Panc1 (cell line): ENCODE measurements around the gene CELSR2. TPM values are rescaled to one million over a fixed set of nuclear protein-coding genes. Genes with fewer than 3 reads are reported as not detected.

Experiments
- ATAC-seq: fragments of 200-7000 bp; cut with Tn5 transposase; 2 replicates; pipeline ENCODE4 v1.9.1; 2020; ENCODE audit warnings: mild to moderate bottlenecking, moderate library complexity
- BruUV-seq: library from RNA; stranded (reverse); fragments of 400-500 nt; replicated peaks from 2 replicates; lab custom pipeline; 2021; lab: Mats Ljungman, UMichigan
- CTCF ChIA-PET: fragments of 300-600 bp; sonication (Branson Sonifier 250); formaldehyde crosslinking; loops from one replicate; lab custom pipeline; 2022; ENCODE audit warnings: antibody characterized with exemption; lab: Charles Lee
- POLR2A ChIA-PET: fragments of 300-600 bp; sonication (Branson Sonifier 250); formaldehyde crosslinking; loops from one replicate; lab custom pipeline; 2022; ENCODE audit warnings: antibody characterized with exemption; lab: Charles Lee
- DNase-seq: peaks from one replicate; pipeline ENCODE4 v3.0.0-alpha.2; 2010; ENCODE audit warnings: low read depth, low spot score
- H3K27ac ChIP-seq: 2 replicates; pipeline ENCODE4 v1.5.1; 2011; ENCODE audit warnings: mild to moderate bottlenecking, low read length, inconsistent platforms
- H3K27me3 ChIP-seq: fragments of 200-500 bp; sonication (Bioruptor generic); 2 replicates; pipeline ENCODE4 v1.6.0; 2014; ENCODE audit warnings: low read length, inconsistent platforms; ENCODE audit not compliant: control insufficient read depth, insufficient read depth
- H3K36me3 ChIP-seq: fragments of 200-500 bp; sonication (Bioruptor generic); 2 replicates; pipeline ENCODE4 v1.5.1; 2014; ENCODE audit warnings: inconsistent platforms, mild to moderate bottlenecking, low read length, moderate library complexity; ENCODE audit not compliant: control insufficient read depth, insufficient read depth
- H3K4me1 ChIP-seq: 2 replicates; pipeline ENCODE4 v1.5.1; 2011; ENCODE audit warnings: inconsistent platforms, mild to moderate bottlenecking, low read length, moderate library complexity; ENCODE audit not compliant: control insufficient read depth, insufficient read depth
- H3K4me3 ChIP-seq, 2 experiments: 2 replicates each; pipeline ENCODE4 v1.5.1; 2011 to 2012; ENCODE audit warnings: low read depth in 2 of 2, low read length in 2 of 2, mild to moderate bottlenecking in 2 of 2, inconsistent platforms in 1 of 2, moderate library complexity in 1 of 2
- H3K9me3 ChIP-seq: fragments of 200-500 bp; sonication (Bioruptor generic); 2 replicates; pipeline ENCODE4 v1.5.1; 2014; ENCODE audit warnings: low read depth, mild to moderate bottlenecking, inconsistent platforms, low read length, moderate library complexity; ENCODE audit not compliant: control insufficient read depth, insufficient read depth
- CTCF ChIP-seq: fragments of 450-650 bp; IDR thresholded peaks from 2 replicates; pipeline ENCODE4 v1.5.1; 2017; ENCODE audit warnings: mild to moderate bottlenecking
- POLR2AphosphoS5 ChIP-seq: IDR thresholded peaks from 2 replicates; pipeline ENCODE4 v1.6.1; 2012; ENCODE audit warnings: mild to moderate bottlenecking, low read depth, low read length, moderate library complexity
- REST ChIP-seq, 2 experiments: IDR thresholded peaks; 2 replicates each; pipeline ENCODE4 v1.6.1; 2011 to 2012; ENCODE audit warnings: low read depth in 2 of 2, control low read depth in 1 of 2, low read length in 1 of 2, mild to moderate bottlenecking in 1 of 2, moderate library complexity in 1 of 2; ENCODE audit not compliant: insufficient read depth in 1 of 2
- SIN3A ChIP-seq: IDR thresholded peaks from 2 replicates; pipeline ENCODE4 v1.6.1; 2012; ENCODE audit warnings: low read depth, mild to moderate bottlenecking, low read length, moderate library complexity, borderline replicate concordance; ENCODE audit not compliant: insufficient read depth
- TCF7L2 ChIP-seq: IDR thresholded peaks from 2 replicates; pipeline ENCODE4 v1.6.1; 2011; ENCODE audit warnings: mild to moderate bottlenecking, low read depth, low read length, inconsistent platforms
- in situ Hi-C: cut with HindIII; loops from 2 replicates; pipeline ENCODE4 v1.10.0; 2016; ENCODE audit warnings: low sequenced_read_pairs, low pct_unique_long_range_greater_than_20kb
- intact Hi-C: fragments of 100-400 bp; cut with micrococcal nuclease; formaldehyde crosslinking; loops from one replicate; pipeline ENCODE4 v1.10.0; 2022; ENCODE audit not compliant: unreplicated experiment
- total RNA-seq: library from RNA; stranded (reverse); gene quantifications from one replicate; pipeline ENCODE4 v1.2.1, GENCODE V29; 2021; ENCODE audit not compliant: unreplicated experiment

The CELSR2 gene
- total RNA-seq, 1 experiment from 2014 or later, result 4.1 TPM

- DNase-seq (no peak), ATAC-seq (no peak)
- no peaks in the 10 kb centered on the region for H3K36me3 ChIP-seq
- in situ Hi-C loops (no loop called here), intact Hi-C loops (no loop called here)
- no peaks in the 10 kb centered on the region for H3K27me3 ChIP-seq
- no peak overlapping the region for H3K4me3 ChIP-seq
- no peaks in the 10 kb centered on the region for H3K9me3 ChIP-seq
- ChIA-PET POLR2A (interaction anchor here (0.6 kb wide), 1 partner anchor 11 kb away, joined by 3 read pairs; no protein-coding TSS in a partner anchor), CTCF (no interaction called here)
- no peaks in the 10 kb centered on the region for H3K4me1 ChIP-seq
- no TSS peak for BruUV-seq
- H3K27ac ChIP-seq, result no peak overlapping the region
- TF ChIP-seq REST (IDR thresholded peaks at IDR 0.05; ENCODE audit: insufficient read depth in 1 of 2, low read depth in 2 of 2, low read length in 1 of 2) (no peak), TCF7L2 (no peak), CTCF (no peak), POLR2AphosphoS5 (no peak), SIN3A (no peak)
Observed at GRCh38 chr1:109295712-109296415, 46.5 kb downstream of the CELSR2 start.

- Histone ChIP-seq H3K4me1 (no peaks in the 10 kb centered on the region), H3K9me3 (no peaks in the 10 kb centered on the region), H3K27me3 (no peaks in the 10 kb centered on the region), H3K36me3 (no peaks in the 10 kb centered on the region), H3K27ac (no peak overlapping the region), H3K4me3 (no peak overlapping the region)
- ATAC-seq (no peak), DNase-seq (no peak)
- no peak for TF ChIP-seq POLR2AphosphoS5
- TF ChIP-seq TCF7L2, result no peak
- ChIA-PET POLR2A (no interaction called here), CTCF (no interaction called here)
- in situ Hi-C loops (no loop called here), intact Hi-C loops (no loop called here)
- BruUV-seq, result no TSS peak
Observed at GRCh38 chr1:109296782-109297181, 47.4 kb downstream of the CELSR2 start.
